Colonic mucosa (tissue), 4 donors: ENCODE results near the gene CDC73. TPM values are rescaled to one million over a fixed set of nuclear protein-coding genes. Genes with fewer than 3 reads are reported as not detected.
"Not testable (repeated sequence)": the region's sequence is repeated elsewhere in the genome, so short reads cannot be mapped to it uniquely, and the experiment has no call there.

ENCODE experiments used
- DNase-seq: peaks from one replicate; pipeline ENCODE4 v3.0.0-alpha.2; 2020
- H3K27ac ChIP-seq: fragments of 200-600 bp; one replicate; pipeline ENCODE4 v1.8.0; 2021
- H3K27me3 ChIP-seq: fragments of 200-600 bp; one replicate; pipeline ENCODE4 v1.8.0; 2021
- H3K36me3 ChIP-seq: fragments of 200-600 bp; one replicate; pipeline ENCODE4 v1.8.0; 2021
- H3K4me1 ChIP-seq: fragments of 200-600 bp; one replicate; pipeline ENCODE4 v1.8.0; 2021; ENCODE audit warnings: mild to moderate bottlenecking
- H3K4me3 ChIP-seq: fragments of 200-600 bp; one replicate; pipeline ENCODE4 v1.8.0; 2021
- H3K9ac ChIP-seq, 2 donors: one replicate each; pipeline ENCODE4 v1.7.0; 2013; ENCODE audit warnings: control low read depth in 2 of 2, low read depth in 2 of 2, low read length in 2 of 2
- H3K9me3 ChIP-seq: fragments of 200-600 bp; one replicate; pipeline ENCODE4 v1.8.0; 2021
- CTCF ChIP-seq: fragments of 200-600 bp; IDR thresholded peaks from one replicate; pipeline ENCODE4 v1.8.0; 2022; ENCODE audit warnings: antibody characterized with exemption, mild to moderate bottlenecking
- intact Hi-C: fragments of 100-400 bp; cut with DNase I; formaldehyde crosslinking; loops from one replicate; pipeline ENCODE4 v1.14.1; 2022
- total RNA-seq, 2 donors: library from RNA; stranded (reverse); fragmentation: NEBNext Ultra II Directional in 1 of 2; extraction: Animal tissue kit (Norgen Biotek cat#: 25700) in 1 of 2; gene quantifications; one replicate each; pipeline ENCODE4 v1.2.1, GENCODE V29; 2021
- donor health status: healthy.
- donor health status: DM: no; HTN: no; CAD: no.
- donor health status: DM: no; HTN: no; CAD: no.

CDC73 gene
- total RNA-seq, 2 donors from 2014 or later = 45.3 to 49.1 TPM

- Histone ChIP-seq H3K27me3 (no peaks in the 10 kb centered on the region), H3K4me1 (no peaks in the 10 kb centered on the region), H3K9me3 (no peaks in the 10 kb centered on the region), H3K27ac (no peak overlapping the region), H3K9ac (no peak overlapping the region), H3K36me3 (no peaks in the 10 kb centered on the region), H3K4me3 (no peak overlapping the region)
- DNase-seq = no peak
- intact Hi-C loops = no loop called here
- TF ChIP-seq CTCF = no peak
These were observed 7.9 kb upstream of the CDC73 start for GRCh38 chr1:193113992-193114332.

GRCh38 chr1:193114485-193115095, 7.2 kb upstream of the CDC73 start:
- no peak overlapping the region for H3K4me3 ChIP-seq
- H3K9me3 ChIP-seq = no peaks in the 10 kb centered on the region
- TF ChIP-seq CTCF = no peak
- no peak overlapping the region for H3K27ac ChIP-seq
- intact Hi-C loops = no loop called here
- no peaks in the 10 kb centered on the region for H3K27me3 ChIP-seq
- H3K9ac ChIP-seq = no peak overlapping the region
- DNase-seq = no peak
- no peaks in the 10 kb centered on the region for H3K4me1 ChIP-seq
- no peaks in the 10 kb centered on the region for H3K36me3 ChIP-seq

GRCh38 chr1:193115629-193116227, 6.1 kb upstream of the CDC73 start:
- no peak overlapping the region for H3K4me3 ChIP-seq
- no peak overlapping the region for H3K9ac ChIP-seq
- no peaks in the 10 kb centered on the region for H3K36me3 ChIP-seq
- DNase-seq = no peak
- H3K27ac ChIP-seq = no peak overlapping the region
- H3K9me3 ChIP-seq = no peaks in the 10 kb centered on the region
- H3K4me1 ChIP-seq = no peaks in the 10 kb centered on the region
- TF ChIP-seq CTCF = no peak
- no peaks in the 10 kb centered on the region for H3K27me3 ChIP-seq
- intact Hi-C loops = no loop called here

GRCh38 chr1:193117167-193117566, 4.7 kb upstream of the CDC73 start:
- H3K9ac ChIP-seq, H3K27ac ChIP-seq, intact Hi-C loops, H3K9me3 ChIP-seq, H3K36me3 ChIP-seq, DNase-seq, H3K27me3 ChIP-seq, H3K4me1 ChIP-seq, H3K4me3 ChIP-seq: not testable (repeated sequence)

GRCh38 chr1:193118194-193118593, 3.6 kb upstream of the CDC73 start:
- intact Hi-C loops = no loop called here
- no peak overlapping the region for H3K27ac ChIP-seq
- no peak overlapping the region for H3K9ac ChIP-seq
- no peaks in the 10 kb centered on the region for H3K27me3 ChIP-seq
- no peaks in the 10 kb centered on the region for H3K9me3 ChIP-seq
- no peaks in the 10 kb centered on the region for H3K36me3 ChIP-seq
- no peak overlapping the region for H3K4me3 ChIP-seq
- H3K4me1 ChIP-seq = no peaks in the 10 kb centered on the region
- no peak for DNase-seq
- no peak for TF ChIP-seq CTCF
